HepG2 (cell line): ENCODE data around the gene AIP. TPM values are rescaled to one million over a fixed set of nuclear protein-coding genes. Genes with fewer than 3 reads are reported as not detected.
A peak's percentile ranks its signal among the peaks of the same experiment; 100 is the strongest.

Experiments used
- ATAC-seq: fragments of 200-7000 bp; cut with Tn5 transposase; 3 replicates; pipeline ENCODE4 v1.9.1; 2020; ENCODE audit warnings: mild to moderate bottlenecking, moderate library complexity
- BruUV-seq: library from RNA; stranded (reverse); fragments of 400-500 nt; replicated peaks from 2 replicates; lab custom pipeline; 2021; lab: Mats Ljungman, UMichigan
- CTCF ChIA-PET: fragments of 300-600 bp; formaldehyde crosslinking; extraction: SDS; loops from one replicate; lab custom pipeline; 2021; ENCODE audit warnings: low total read pairs, inconsistent platforms, low intra/inter-chr PET ratio; lab: Yijun Ruan, JAX
- POLR2A ChIA-PET: fragments of 350-600 bp; sonication (Branson Sonifier 250); formaldehyde crosslinking; loops from one replicate; lab custom pipeline; 2020; ENCODE audit warnings: antibody characterized with exemption, inconsistent platforms; lab: Yijun Ruan, JAX
- DNase-seq: peaks from one replicate; pipeline ENCODE4 v3.0.0-alpha.2; 2015; ENCODE audit warnings: low spot score
- FAIRE-seq: peaks from 3 replicates; lab custom pipeline; 2011; peaks lifted over from hg19 to GRCh38; lab: Jason Lieb, UNC
- H2AFZ ChIP-seq: one replicate; pipeline ENCODE4 v1.6.1; 2011; ENCODE audit warnings: low read length, inconsistent platforms
- H3K27ac ChIP-seq: fragments of 300-600 bp; 3 replicates; pipeline ENCODE4 v1.8.0; 2011; ENCODE audit warnings: mixed run types, mild to moderate bottlenecking, mixed read lengths, low read length, inconsistent platforms; ENCODE audit not compliant: insufficient read depth; ENCODE audit errors: extremely low read length
- H3K27me3 ChIP-seq, 2 experiments: fragments of 200-600 bp in 1 of 2; 2 replicates in 1 of 2; 3 replicates in 1 of 2; pipeline versions ENCODE4 v1.6.0 to v1.8.0; 2011; ENCODE audit warnings: low read length in 2 of 2, mild to moderate bottlenecking in 2 of 2, moderate library complexity in 2 of 2, inconsistent platforms in 1 of 2; ENCODE audit not compliant: insufficient read depth in 2 of 2, control insufficient read depth in 1 of 2
- H3K36me3 ChIP-seq, 2 experiments: fragments of 200-600 bp in 1 of 2; replicated peaks in 1 of 2; 2 replicates in 1 of 2; 3 replicates in 1 of 2; pipeline versions ENCODE4 v1.5.1 to v1.8.0; 2011; ENCODE audit warnings: low read length in 2 of 2, inconsistent platforms in 1 of 2; ENCODE audit not compliant: insufficient read depth in 2 of 2, control insufficient read depth in 1 of 2
- H3K4me1 ChIP-seq: 2 replicates; pipeline ENCODE4 v1.5.1; 2012; ENCODE audit warnings: low read length, inconsistent platforms; ENCODE audit not compliant: insufficient read depth
- H3K4me2 ChIP-seq: 2 replicates; pipeline ENCODE4 v1.6.0; 2011; ENCODE audit warnings: low read depth, low read length, inconsistent platforms
- H3K4me3 ChIP-seq, 3 experiments: fragments of 200-600 bp in 1 of 3; sonication (generic), shearing (Covaris generic) in 1 of 3; replicated peaks in 1 of 3; 2 replicates each; pipeline ENCODE4 v1.5.1; 2011 to 2016; ENCODE audit warnings: low read length in 3 of 3, inconsistent platforms in 2 of 3, low read depth in 2 of 3, mild to moderate bottlenecking in 2 of 3, control low read depth in 1 of 3, mixed read lengths in 1 of 3; ENCODE audit not compliant: insufficient read depth in 1 of 3
- H3K79me2 ChIP-seq: one replicate; pipeline ENCODE4 v1.6.1; 2011; ENCODE audit warnings: low read length, inconsistent platforms; ENCODE audit not compliant: insufficient read depth
- H3K9ac ChIP-seq: 2 replicates; pipeline ENCODE4 v1.6.0; 2011; ENCODE audit warnings: mild to moderate bottlenecking, low read depth, low read length, inconsistent platforms; ENCODE audit not compliant: insufficient read depth
- H3K9me3 ChIP-seq: 2 replicates; pipeline ENCODE4 v1.5.1; 2012; ENCODE audit warnings: mild to moderate bottlenecking, low read length
- H4K20me1 ChIP-seq: 2 replicates; pipeline ENCODE4 v1.6.0; 2011; ENCODE audit warnings: inconsistent platforms, mild to moderate bottlenecking, low read length, moderate library complexity; ENCODE audit not compliant: insufficient read depth
- AGO2 ChIP-seq: fragments of 200-400 bp; formaldehyde crosslinking; optimal IDR thresholded peaks from 2 replicates; pipeline ENCODE3; 2017; ENCODE audit warnings: mild to moderate bottlenecking, low read depth, low read length, moderate library complexity
- CENPT ChIP-seq: sonication (generic); formaldehyde crosslinking; IDR thresholded peaks from 2 replicates; pipeline ENCODE4 v1.8.0; 2022; ENCODE audit warnings: low read depth, mild to moderate bottlenecking, moderate library complexity, missing genetic modification reagents
- FOXK2 ChIP-seq: fragments of 450-650 bp; IDR thresholded peaks from 2 replicates; pipeline ENCODE4 v1.6.1; 2016
- HMGA1 ChIP-seq: sonication (generic); formaldehyde crosslinking; conservative IDR thresholded peaks from 2 replicates; pipeline ENCODE4 v1.4.0; 2020; ENCODE audit warnings: missing genetic modification reagents
- POLR2G ChIP-seq: fragments of 200-400 bp; formaldehyde crosslinking; IDR thresholded peaks from 2 replicates; pipeline ENCODE4 v1.6.1; 2018; ENCODE audit warnings: mild to moderate bottlenecking, low read depth, low read length, moderate library complexity
- RBFOX2 ChIP-seq: fragments of 200-400 bp; formaldehyde crosslinking; IDR thresholded peaks from 2 replicates; pipeline ENCODE4 v1.6.1; 2017; ENCODE audit warnings: low read depth, mild to moderate bottlenecking, low read length
- ZNF121 ChIP-seq: sonication (generic); formaldehyde crosslinking; IDR thresholded peaks from 2 replicates; pipeline ENCODE4 v1.5.0; 2020; ENCODE audit warnings: mild to moderate bottlenecking, missing genetic modification reagents
- ZNF333 ChIP-seq: sonication (generic); formaldehyde crosslinking; IDR thresholded peaks from 2 replicates; pipeline ENCODE4 v1.4.0; 2020; ENCODE audit warnings: mild to moderate bottlenecking, missing genetic modification reagents, borderline replicate concordance
- ZNF556 ChIP-seq: sonication (generic); formaldehyde crosslinking; IDR thresholded peaks from 2 replicates; pipeline ENCODE4 v1.4.0; 2020; ENCODE audit warnings: mild to moderate bottlenecking, missing genetic modification reagents, borderline replicate concordance
- ZSCAN9 ChIP-seq: IDR thresholded peaks from 2 replicates; pipeline ENCODE4 v1.6.1; 2016; ENCODE audit warnings: borderline replicate concordance
- WGBS: methylation state at CpG from one replicate; pipeline ENCODE4 v1.1.6; 2017; ENCODE audit warnings: low lambda C conversion rate; 5-methylcytosine and 5-hydroxymethylcytosine counted together
- in situ Hi-C: cut with HindIII; loops from 2 replicates; pipeline ENCODE4 v1.10.0; 2017; ENCODE audit warnings: low pct_unique_long_range_greater_than_20kb; ENCODE audit not compliant: extremely low pct_ligation_motif_present
- intact Hi-C: fragments of 100-400 bp; cut with micrococcal nuclease; formaldehyde crosslinking; loops from one replicate; pipeline ENCODE4 v1.10.0; 2022; ENCODE audit not compliant: unreplicated experiment
- polyA plus RNA-seq, 8 experiments: library from polyadenylated mRNA; depleted of rRNA in 3 of 8; stranded (reverse) in 7 of 8; unstranded in 1 of 8; fragments of >200 nt; fragmentation: Illumina TruSeq in 4 of 8; extraction: Trizol in 4 of 8; gene quantifications; 2 replicates each; pipeline versions ENCODE4 v1.2.1 to v1.2.3, GENCODE V29; 2011 to 2016; ENCODE audit warnings: low read depth in 4 of 8, missing spikeins in 1 of 8, mixed read lengths in 1 of 8; ENCODE audit not compliant: insufficient read depth in 1 of 8
- total RNA-seq, 5 experiments: library from RNA; depleted of rRNA; stranded (reverse); fragments of >200 nt; fragmentation: Illumina TruSeq; extraction: Trizol; gene quantifications; 2 replicates each; pipeline ENCODE4 v1.2.3, GENCODE V29; 2016; ENCODE audit warnings: low read depth in 1 of 5
- TF ChIP-seq, protein P1 (sequence below): sonication (generic); formaldehyde crosslinking; IDR thresholded peaks from 2 replicates; pipeline ENCODE4 v1.5.1; 2020; ENCODE audit warnings: missing genetic modification reagents, mild to moderate bottlenecking, borderline replicate concordance

Gene AIP
- total and polyA plus RNA-seq, 2 of the 13 experiments (the other 11 are each of a cell fraction or from before 2014, with no cell fraction given): 51.8 to 110 TPM

DNA sequence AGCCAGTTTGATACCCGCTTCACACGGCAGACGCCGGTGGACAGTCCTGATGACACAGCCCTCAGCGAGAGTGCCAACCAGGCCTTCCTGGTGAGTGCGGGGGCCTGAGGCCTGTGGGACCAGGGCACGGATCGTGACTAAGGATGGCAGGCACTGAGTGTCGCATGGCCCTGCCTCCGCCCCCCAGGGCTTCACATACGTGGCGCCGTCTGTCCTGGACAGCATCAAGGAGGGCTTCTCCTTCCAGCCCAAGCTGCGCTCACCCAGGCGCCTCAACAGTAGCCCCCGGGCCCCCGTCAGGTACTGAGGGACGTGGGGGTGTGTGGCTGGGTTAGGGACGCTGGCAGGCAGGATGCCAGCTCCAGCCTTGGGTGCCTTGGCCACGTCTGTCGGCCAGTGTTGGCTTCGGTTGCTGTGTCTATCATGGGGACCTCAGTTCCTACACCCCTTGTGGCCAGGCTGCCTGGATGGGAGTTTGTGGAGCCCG lies 48.4 kb upstream of the AIP start:
- no TSS peak for BruUV-seq
- ChIA-PET CTCF (no interaction called here), POLR2A (no interaction called here)
- no peaks in the 10 kb centered on the region for H3K27me3 ChIP-seq
- H3K4me1 ChIP-seq: peaks cover 6% of the 10 kb centered on the region
- no peak overlapping the region for H3K4me3 ChIP-seq
- H2AFZ ChIP-seq: no peak overlapping the region
- intact Hi-C loops (no loop called here), in situ Hi-C loops (no loop called here)
- peaks cover 1% of the 10 kb centered on the region for H3K79me2 ChIP-seq
- no peak overlapping the region for H3K4me2 ChIP-seq
- DNase-seq (no peak), ATAC-seq (no peak), FAIRE-seq (no peak)
- peaks cover 15 to 28% of the 10 kb centered on the region in 2 experiments; a peak in 4 of 5 replicates for H3K36me3 ChIP-seq
- H3K9ac ChIP-seq: no peak overlapping the region
- H3K9me3 ChIP-seq: no peaks in the 10 kb centered on the region
- H4K20me1 ChIP-seq: no peaks in the 10 kb centered on the region
- H3K27ac ChIP-seq: no peak overlapping the region
- 98% methylated on average over 7 of the region's 23 CpGs for WGBS
- no peak for TF ChIP-seq CENPT (CRISPR knock-in tag)
- peak; percentile 20; the same call in 1 of the 2 replicates for TF ChIP-seq POLR2G
- TF ChIP-seq ZSCAN9 (CRISPR knock-in tag): no peak
- peak; percentile 51 for TF ChIP-seq RBFOX2
- peak; percentile 66 for TF ChIP-seq AGO2

DNA sequence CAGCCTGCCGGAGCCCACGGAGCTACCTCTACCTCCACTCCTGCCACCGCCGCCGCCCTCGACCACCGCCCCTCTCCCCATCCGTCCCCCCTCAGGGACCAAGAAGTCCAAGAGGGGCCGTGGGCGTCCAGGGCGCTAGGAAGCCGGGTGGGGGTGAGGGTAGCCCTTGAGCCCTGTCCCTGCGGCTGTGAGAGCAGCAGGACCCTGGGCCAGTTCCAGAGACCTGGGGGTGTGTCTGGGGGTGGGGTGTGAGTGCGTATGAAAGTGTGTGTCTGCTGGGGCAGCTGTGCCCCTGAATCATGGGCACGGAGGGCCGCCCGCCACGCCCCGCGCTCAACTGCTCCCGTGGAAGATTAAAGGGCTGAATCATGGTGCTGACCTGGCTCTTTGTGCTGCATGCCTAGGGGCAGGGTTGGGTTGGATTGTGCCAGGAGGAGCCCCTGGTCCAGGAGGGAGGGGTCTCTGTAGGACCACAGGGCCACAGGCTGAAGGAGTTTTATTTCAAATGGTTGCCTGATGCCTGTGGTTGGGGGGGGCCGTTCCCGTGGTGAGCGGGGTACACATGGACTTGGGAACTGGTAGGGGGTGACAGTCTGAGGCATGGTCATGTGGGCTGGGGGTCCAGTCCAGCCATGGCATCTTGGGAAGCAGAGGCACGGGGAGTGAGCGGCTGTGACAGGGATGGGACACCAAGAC lies 47.6 kb upstream of the AIP start:
- TF ChIP-seq, protein P1, sequence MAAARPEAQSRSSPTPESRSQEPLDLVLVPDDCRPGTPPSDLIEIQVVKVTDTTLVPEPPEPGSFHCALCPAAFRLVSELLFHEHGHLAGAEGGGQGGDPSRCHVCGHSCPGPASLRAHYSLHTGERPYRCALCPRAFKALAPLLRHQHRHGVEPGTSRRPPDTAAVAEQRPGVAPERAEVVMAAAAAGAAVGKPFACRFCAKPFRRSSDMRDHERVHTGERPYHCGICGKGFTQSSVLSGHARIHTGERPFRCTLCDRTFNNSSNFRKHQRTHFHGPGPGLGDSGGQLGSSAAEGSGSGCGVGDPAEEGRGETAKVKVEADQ (CRISPR knock-in tag): no peak
- no peak for TF ChIP-seq ZNF121 (CRISPR knock-in tag)
- TF ChIP-seq ZNF556 (CRISPR knock-in tag): no peak
- no peak for TF ChIP-seq FOXK2
- no peak for TF ChIP-seq HMGA1 (CRISPR knock-in tag)
- no peak for TF ChIP-seq ZNF333
- Histone ChIP-seq H3K27ac (no peak overlapping the region), H3K4me2 (no peak overlapping the region), H3K27me3 (no peaks in the 10 kb centered on the region), H2AFZ (no peak overlapping the region), H3K4me3 (no peak overlapping the region), H4K20me1 (no peaks in the 10 kb centered on the region), H3K36me3 (peaks cover 15 to 28% of the 10 kb centered on the region in 2 experiments; a peak in 4 of 5 replicates), H3K4me1 (no peaks in the 10 kb centered on the region), H3K9ac (no peak overlapping the region), H3K79me2 (no peaks in the 10 kb centered on the region), H3K9me3 (no peaks in the 10 kb centered on the region)
- intact Hi-C loops (no loop called here), in situ Hi-C loops (no loop called here)
- WGBS: 98% methylated on average over 24 of the region's 26 CpGs
- ChIA-PET CTCF (no interaction called here), POLR2A (no interaction called here)
- FAIRE-seq (no peak), DNase-seq (no peak), ATAC-seq (no peak)
- BruUV-seq: no TSS peak
